Esophagus squamous epithelium (tissue), 4 donors: ENCODE measurements around the gene PRSS27.

ENCODE experiments used
- POLR2A ChIP-seq, 4 donors: fragments of 450-650 bp; IDR thresholded peaks; one replicate each; pipeline ENCODE4 v1.6.1; 2017; ENCODE audit warnings: antibody characterized with exemption in 4 of 4, mild to moderate bottlenecking in 4 of 4, moderate library complexity in 3 of 4
- TF ChIP-seq, protein P1 (sequence below), 6 experiments: fragments of 450-650 bp in 4 of 6; fragments of 200-600 bp in 2 of 6; sonication (generic) in 2 of 6; IDR thresholded peaks; one replicate each; pipeline ENCODE4 v1.5.1; 2016 to 2019; ENCODE audit warnings: antibody characterized with exemption in 6 of 6, mild to moderate bottlenecking in 4 of 6, moderate library complexity in 4 of 6

DNA sequence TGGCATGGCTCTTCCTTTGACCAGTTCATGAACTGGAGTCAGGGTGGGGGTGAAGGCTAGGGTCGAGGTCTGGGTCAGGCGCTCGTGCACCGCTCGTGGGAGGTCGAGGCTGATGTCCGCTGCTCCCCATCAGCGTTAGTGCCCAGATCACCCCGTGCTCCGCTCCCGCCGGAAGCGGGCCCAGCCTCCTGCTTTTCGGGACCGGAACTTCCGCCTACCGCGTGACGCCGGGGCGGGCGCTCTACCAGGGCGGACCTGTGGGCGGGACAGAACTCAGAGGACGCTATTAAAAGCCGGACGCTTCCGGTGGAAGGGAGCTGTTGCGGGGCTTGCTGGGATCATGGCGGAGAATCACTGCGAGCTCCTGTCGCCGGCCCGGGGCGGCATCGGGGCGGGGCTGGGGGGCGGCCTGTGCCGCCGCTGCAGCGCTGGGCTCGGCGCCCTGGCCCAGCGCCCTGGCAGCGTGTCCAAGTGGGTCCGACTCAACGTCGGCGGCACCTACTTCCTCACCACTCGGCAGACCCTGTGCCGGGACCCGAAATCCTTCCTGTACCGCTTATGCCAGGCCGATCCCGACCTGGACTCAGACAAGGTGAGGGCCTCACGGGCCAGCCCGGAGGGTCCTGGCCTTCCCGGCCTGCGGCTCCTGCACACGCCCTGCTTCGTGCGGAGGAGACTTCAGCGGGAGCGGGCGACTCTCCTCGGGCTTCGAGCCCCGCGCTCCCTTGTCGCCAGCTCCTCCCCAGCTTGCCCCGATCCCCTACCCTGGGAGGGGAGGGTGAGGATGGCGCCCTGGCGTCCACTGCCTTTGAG, 37.6 kb downstream of the PRSS27 start, which contains the start of gene KCTD5:
- TF ChIP-seq, protein P1, sequence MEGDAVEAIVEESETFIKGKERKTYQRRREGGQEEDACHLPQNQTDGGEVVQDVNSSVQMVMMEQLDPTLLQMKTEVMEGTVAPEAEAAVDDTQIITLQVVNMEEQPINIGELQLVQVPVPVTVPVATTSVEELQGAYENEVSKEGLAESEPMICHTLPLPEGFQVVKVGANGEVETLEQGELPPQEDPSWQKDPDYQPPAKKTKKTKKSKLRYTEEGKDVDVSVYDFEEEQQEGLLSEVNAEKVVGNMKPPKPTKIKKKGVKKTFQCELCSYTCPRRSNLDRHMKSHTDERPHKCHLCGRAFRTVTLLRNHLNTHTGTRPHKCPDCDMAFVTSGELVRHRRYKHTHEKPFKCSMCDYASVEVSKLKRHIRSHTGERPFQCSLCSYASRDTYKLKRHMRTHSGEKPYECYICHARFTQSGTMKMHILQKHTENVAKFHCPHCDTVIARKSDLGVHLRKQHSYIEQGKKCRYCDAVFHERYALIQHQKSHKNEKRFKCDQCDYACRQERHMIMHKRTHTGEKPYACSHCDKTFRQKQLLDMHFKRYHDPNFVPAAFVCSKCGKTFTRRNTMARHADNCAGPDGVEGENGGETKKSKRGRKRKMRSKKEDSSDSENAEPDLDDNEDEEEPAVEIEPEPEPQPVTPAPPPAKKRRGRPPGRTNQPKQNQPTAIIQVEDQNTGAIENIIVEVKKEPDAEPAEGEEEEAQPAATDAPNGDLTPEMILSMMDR (IDR thresholded peaks at IDR 0.05): peak in 4 of 6 experiments; percentile 21 to 47 (median 24)
- TF ChIP-seq POLR2A (IDR thresholded peaks at IDR 0.05): peak in 3 of 4 donors; percentile 80 to 88 (median 82)
